Measurements from ENCODE around the gene CD40.

Gene CD40

GRCh38 chr20:46151936-46152335, 33.8 kb downstream of the CD40 start:
- no peak for DNase-seq

- DNase-seq: no peak
These were observed 34.9 kb downstream of the CD40 start for GRCh38 chr20:46152824-46153586.

- DNase-seq: no peak
These were observed 36.2 kb downstream of the CD40 start for GRCh38 chr20:46154305-46154704.

- no peak for DNase-seq
These were observed 36.7 kb downstream of the CD40 start for GRCh38 chr20:46154796-46155195.

- DNase-seq: no peak
These were observed 38.0 kb downstream of the CD40 start for GRCh38 chr20:46156065-46156464.

- no peak for DNase-seq
These were observed 39.0 kb downstream of the CD40 start for GRCh38 chr20:46157076-46157592.

GRCh38 chr20:46157625-46158024, 39.5 kb downstream of the CD40 start:
- DNase-seq: no peak

GRCh38 chr20:46158476-46158987, 40.4 kb downstream of the CD40 start:
- DNase-seq: no peak

- DNase-seq: no peak
These were observed 41.2 kb downstream of the CD40 start for GRCh38 chr20:46159101-46159897.

GRCh38 chr20:46160661-46161060, 42.5 kb downstream of the CD40 start:
- no peak for DNase-seq

- DNase-seq: no peak
These were observed 43.8 kb downstream of the CD40 start for GRCh38 chr20:46161921-46162320.

- no peak for DNase-seq
These were observed 46.1 kb downstream of the CD40 start for GRCh38 chr20:46164254-46164653.

GRCh38 chr20:46167080-46167479, 49.0 kb downstream of the CD40 start:
- no peak for DNase-seq

- no peak for DNase-seq
These were observed 50.3 kb downstream of the CD40 start for GRCh38 chr20:46168438-46168837.

GRCh38 chr20:46169245-46170171, 51.4 kb downstream of the CD40 start:
- DNase-seq: no peak

GRCh38 chr20:46171476-46171875, 53.4 kb downstream of the CD40 start:
- no peak for DNase-seq

- DNase-seq: no peak
These were observed 53.8 kb downstream of the CD40 start for GRCh38 chr20:46171909-46172308.

GRCh38 chr20:46172455-46172854, 54.3 kb downstream of the CD40 start:
- no peak for DNase-seq

GRCh38 chr20:46172961-46173536, 54.9 kb downstream of the CD40 start:
- no peak for DNase-seq

GRCh38 chr20:46173652-46174468, 55.7 kb downstream of the CD40 start:
- DNase-seq: no peak

- peak; percentile 32 for DNase-seq
These were observed 56.5 kb downstream of the CD40 start for GRCh38 chr20:46174469-46175126.

Measured in fibroblast of skin of right quadriceps (primary cell).